ENCODE data around the gene DYNLRB2. TPM values are rescaled to one million over a fixed set of nuclear protein-coding genes. Genes with fewer than 3 reads are reported as not detected.

DYNLRB2 gene
- total and polyA plus RNA-seq, 2 of the 13 experiments (the other 11 are each of a cell fraction or from before 2014, with no cell fraction given) = not detected

- H3K4me1 ChIP-seq (ENCODE audit: insufficient read depth, low read length) = no peaks in the 10 kb centered on the region
- H2AFZ ChIP-seq (ENCODE audit: low read length) = no peak overlapping the region
- no peak for FAIRE-seq
- POLR2A ChIA-PET = no interaction called here
- no peak overlapping the region for H3K27ac ChIP-seq (ENCODE audit: extremely low read length, insufficient read depth, low read length)
- CTCF ChIA-PET (ENCODE audit: low intra/inter-chr PET ratio, low total read pairs) = no interaction called here
- no peaks in the 10 kb centered on the region for H4K20me1 ChIP-seq (ENCODE audit: insufficient read depth, low read length)
- ATAC-seq = no peak
- WGBS (ENCODE audit: low lambda C conversion rate) = 88% methylated on average over 2 of the region's 2 CpGs
- no peaks in the 10 kb centered on the region; a peak in 1 of 5 replicates for H3K27me3 ChIP-seq (ENCODE audit: control insufficient read depth in 1 of 2, insufficient read depth in 2 of 2, low read length in 2 of 2)
- H3K79me2 ChIP-seq (ENCODE audit: insufficient read depth, low read length) = no peaks in the 10 kb centered on the region
- intact Hi-C loops (cut with micrococcal nuclease; ENCODE audit: unreplicated experiment) (no loop called here), in situ Hi-C loops (cut with HindIII; ENCODE audit: extremely low pct_ligation_motif_present, low pct_unique_long_range_greater_than_20kb) (loop anchor here (10.0 kb wide), 1 partner anchor 63 kb away; no protein-coding TSS in a partner anchor)
- H3K36me3 ChIP-seq (replicated peaks in 1 of 2; ENCODE audit: control insufficient read depth in 1 of 2, insufficient read depth in 2 of 2, low read length in 2 of 2) = no peaks in the 10 kb centered on the region
- no peak overlapping the region for H3K9ac ChIP-seq (ENCODE audit: insufficient read depth, low read depth, low read length)
- H3K4me2 ChIP-seq (ENCODE audit: low read depth, low read length) = no peak overlapping the region
- H3K9me3 ChIP-seq (ENCODE audit: low read length) = no peaks in the 10 kb centered on the region
- no TSS peak for BruUV-seq (replicated peaks)
- DNase-seq (ENCODE audit: low spot score) = no peak
- H3K4me3 ChIP-seq (replicated peaks in 1 of 3; ENCODE audit: insufficient read depth in 1 of 3, low read depth in 2 of 3, low read length in 3 of 3) = no peak overlapping the region
- TF ChIP-seq SRF (IDR thresholded peaks at IDR 0.05; ENCODE audit: low read depth, low read length) (no peak), ZNF124 (CRISPR knock-in tag; IDR thresholded peaks at IDR 0.05) (no peak)
These were observed 22.9 kb upstream of the DYNLRB2 start for GRCh38 chr16:80517846-80518245.

DNA sequence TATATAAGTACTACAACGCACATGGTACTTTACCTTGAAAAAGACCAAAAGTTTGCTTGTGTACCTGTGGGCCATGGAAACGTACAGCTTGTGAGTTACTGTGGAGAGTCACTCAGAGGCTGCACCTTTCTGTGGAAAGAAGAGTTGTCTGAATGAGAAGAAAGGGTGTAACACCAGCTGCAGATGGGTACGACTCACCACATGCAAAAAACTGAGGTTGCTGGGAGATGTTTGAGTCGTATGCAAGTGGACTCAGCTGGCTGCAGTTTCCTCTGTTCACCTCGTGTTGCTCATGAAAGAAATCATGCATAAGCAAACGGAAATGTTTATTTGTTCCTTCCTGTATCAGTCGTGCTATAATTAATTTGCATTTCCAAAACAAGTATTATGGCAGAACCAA, 22.4 kb upstream of the DYNLRB2 start:
- Histone ChIP-seq H3K79me2 (ENCODE audit: insufficient read depth, low read length) (no peaks in the 10 kb centered on the region), H3K27me3 (ENCODE audit: control insufficient read depth in 1 of 2, insufficient read depth in 2 of 2, low read length in 2 of 2) (no peaks in the 10 kb centered on the region; a peak in 1 of 5 replicates), H3K27ac (ENCODE audit: extremely low read length, insufficient read depth, low read length) (no peak overlapping the region), H3K4me3 (replicated peaks in 1 of 3; ENCODE audit: insufficient read depth in 1 of 3, low read depth in 2 of 3, low read length in 3 of 3) (no peak overlapping the region), H3K4me2 (ENCODE audit: low read depth, low read length) (no peak overlapping the region), H2AFZ (ENCODE audit: low read length) (no peak overlapping the region), H3K4me1 (ENCODE audit: insufficient read depth, low read length) (no peaks in the 10 kb centered on the region), H4K20me1 (ENCODE audit: insufficient read depth, low read length) (no peaks in the 10 kb centered on the region), H3K36me3 (replicated peaks in 1 of 2; ENCODE audit: control insufficient read depth in 1 of 2, insufficient read depth in 2 of 2, low read length in 2 of 2) (no peaks in the 10 kb centered on the region), H3K9me3 (ENCODE audit: low read length) (no peaks in the 10 kb centered on the region), H3K9ac (ENCODE audit: insufficient read depth, low read depth, low read length) (no peak overlapping the region)
- TF ChIP-seq ETV5 (CRISPR knock-in tag; IDR thresholded peaks at IDR 0.05; ENCODE audit: borderline replicate concordance) (no peak), ZNF20 (CRISPR knock-in tag; IDR thresholded peaks at IDR 0.05) (no peak), NCOA2 (CRISPR knock-in tag; IDR thresholded peaks at IDR 0.05) (no peak), U2AF1 (optimal IDR thresholded peaks at IDR 0.05; ENCODE audit: low read depth, low read length) (no peak), ZFP82 (CRISPR knock-in tag; IDR thresholded peaks at IDR 0.05; ENCODE audit: borderline replicate concordance) (no peak), HNRNPK (IDR thresholded peaks at IDR 0.05; ENCODE audit: low read depth, low read length, poor library complexity, severe bottlenecking) (no peak), NCOA5 (CRISPR knock-in tag; IDR thresholded peaks at IDR 0.05) (no peak), ZSCAN22 (CRISPR knock-in tag; IDR thresholded peaks at IDR 0.05) (no peak), ZNF589 (CRISPR knock-in tag; conservative IDR thresholded peaks at IDR 0.05) (no peak), TEAD2 (CRISPR knock-in tag; IDR thresholded peaks at IDR 0.05) (no peak), KDM6A (CRISPR knock-in tag; IDR thresholded peaks at IDR 0.05; ENCODE audit: low read depth) (no peak), ERF (CRISPR knock-in tag; IDR thresholded peaks at IDR 0.05) (no peak), ZNF232 (CRISPR knock-in tag; IDR thresholded peaks at IDR 0.05; ENCODE audit: borderline replicate concordance) (no peak), RBFOX2 (IDR thresholded peaks at IDR 0.05; ENCODE audit: low read depth, low read length) (no peak), ZBTB21 (CRISPR knock-in tag; IDR thresholded peaks at IDR 0.05) (no peak), ZNF224 (CRISPR knock-in tag; IDR thresholded peaks at IDR 0.05) (no peak)
- TF ChIP-seq, protein P1, sequence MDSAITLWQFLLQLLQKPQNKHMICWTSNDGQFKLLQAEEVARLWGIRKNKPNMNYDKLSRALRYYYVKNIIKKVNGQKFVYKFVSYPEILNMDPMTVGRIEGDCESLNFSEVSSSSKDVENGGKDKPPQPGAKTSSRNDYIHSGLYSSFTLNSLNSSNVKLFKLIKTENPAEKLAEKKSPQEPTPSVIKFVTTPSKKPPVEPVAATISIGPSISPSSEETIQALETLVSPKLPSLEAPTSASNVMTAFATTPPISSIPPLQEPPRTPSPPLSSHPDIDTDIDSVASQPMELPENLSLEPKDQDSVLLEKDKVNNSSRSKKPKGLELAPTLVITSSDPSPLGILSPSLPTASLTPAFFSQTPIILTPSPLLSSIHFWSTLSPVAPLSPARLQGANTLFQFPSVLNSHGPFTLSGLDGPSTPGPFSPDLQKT (CRISPR knock-in tag; IDR thresholded peaks at IDR 0.05; ENCODE audit: borderline replicate concordance) = no peak
- no peak for DNase-seq (ENCODE audit: low spot score)
- no peak for ATAC-seq
- ChIA-PET POLR2A (no interaction called here), CTCF (ENCODE audit: low intra/inter-chr PET ratio, low total read pairs) (no interaction called here)
- no TSS peak for BruUV-seq (replicated peaks)
- in situ Hi-C loops (cut with HindIII; ENCODE audit: extremely low pct_ligation_motif_present, low pct_unique_long_range_greater_than_20kb) (loop anchor here (10.0 kb wide), 1 partner anchor 64 kb away; no protein-coding TSS in a partner anchor), intact Hi-C loops (cut with micrococcal nuclease; ENCODE audit: unreplicated experiment) (no loop called here)
- no peak for FAIRE-seq
- 23% methylated on average over 7 of the region's 7 CpGs for WGBS (ENCODE audit: low lambda C conversion rate)

All from HepG2 (cell line).